NCI-H2029 treated with DMSO at 0.1 percent for 48 hours (cell line): ENCODE measurements around the gene CCDC200.
"Not testable (repeated sequence)": the region's sequence is repeated elsewhere in the genome, so short reads cannot be mapped to it uniquely, and the experiment has no call there.

Experiments used
- DNase-seq: peaks from one replicate; lab custom pipeline; 2025; lab: John Stamatoyannopoulos, UW

Gene CCDC200

DNA sequence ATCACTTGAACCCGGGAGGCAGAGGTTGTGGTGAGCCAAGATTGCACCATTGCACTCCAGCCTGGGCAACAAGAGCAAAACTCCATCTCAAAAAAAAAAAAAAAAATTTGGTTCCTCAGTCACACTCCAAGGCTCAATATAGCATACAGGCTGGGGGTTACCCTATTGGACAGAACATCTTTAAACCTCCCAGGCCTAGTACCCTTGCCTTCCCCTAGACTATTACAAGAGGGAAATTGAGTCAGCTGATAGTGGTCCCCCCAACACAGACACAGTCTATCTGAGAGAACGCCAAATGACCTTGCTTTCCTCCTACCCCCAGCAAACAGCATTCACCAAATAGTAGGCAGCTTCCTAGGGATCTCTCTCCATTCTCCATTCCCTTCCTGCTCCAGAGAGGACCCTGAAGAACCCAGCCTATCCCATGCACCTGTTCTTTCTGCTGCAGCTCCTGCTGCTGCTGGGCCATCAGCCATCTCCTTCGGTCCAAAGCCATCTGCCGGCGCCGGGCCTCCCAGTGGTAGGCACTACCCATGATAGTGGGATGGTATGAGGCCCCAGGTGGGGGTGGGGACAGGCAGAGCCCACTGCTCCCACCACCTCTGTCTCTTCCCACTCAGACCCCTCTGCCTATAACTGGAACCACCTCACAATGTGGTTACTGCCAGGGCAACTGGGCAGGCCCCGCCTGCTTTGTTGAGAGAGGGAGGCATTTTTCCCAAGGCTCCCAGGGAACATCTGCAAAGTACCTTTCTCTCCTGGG is at the start of gene CCDC200:
Gene CCDC200 (minus strand): TSS at position 604 of the 763 bp plus-strand sequence. CDS start 69 bp downstream, at position 535.
- not testable (repeated sequence) for DNase-seq

DNA sequence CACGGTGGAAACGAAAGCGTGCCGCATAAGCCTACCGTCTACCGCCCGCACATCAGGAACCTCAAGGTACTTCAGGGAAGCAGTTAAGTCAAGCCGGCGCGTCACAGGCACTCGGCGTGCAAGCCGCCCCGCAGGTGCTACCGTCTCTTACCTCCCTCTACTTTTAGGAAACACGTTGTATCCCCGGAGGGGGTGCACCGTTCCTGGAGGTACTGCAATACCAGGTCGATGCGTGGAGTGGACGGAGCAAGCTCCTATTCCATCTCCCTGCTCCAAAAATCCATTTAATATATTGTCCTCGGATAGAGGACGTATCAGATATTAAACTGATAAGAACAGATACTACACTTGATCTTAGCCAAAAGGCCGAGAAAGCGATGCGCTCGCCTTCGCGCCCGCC is 44.5 kb upstream of the CCDC200 start:
- DNase-seq, result not testable (repeated sequence)

DNA sequence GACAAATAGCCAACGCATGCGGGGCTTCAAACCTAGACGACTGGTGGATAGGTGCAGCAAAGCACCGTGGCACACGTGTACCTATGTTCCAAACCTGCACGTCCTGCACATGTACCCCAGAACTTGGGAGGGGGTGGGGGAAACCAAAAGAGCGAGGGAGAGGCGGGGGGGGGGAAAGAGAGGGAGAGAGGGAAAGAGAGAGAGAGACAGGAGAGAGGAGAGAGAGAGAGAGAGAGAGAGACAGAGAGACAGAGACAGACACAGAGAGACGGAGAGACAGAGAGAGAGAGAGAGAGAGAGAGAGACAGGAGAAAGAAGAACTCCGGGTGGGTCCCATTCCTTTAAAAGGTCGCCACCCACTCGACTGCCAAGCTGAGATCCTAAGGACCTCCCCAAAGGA is 44.1 kb upstream of the CCDC200 start:
- not testable (repeated sequence) for DNase-seq

DNA sequence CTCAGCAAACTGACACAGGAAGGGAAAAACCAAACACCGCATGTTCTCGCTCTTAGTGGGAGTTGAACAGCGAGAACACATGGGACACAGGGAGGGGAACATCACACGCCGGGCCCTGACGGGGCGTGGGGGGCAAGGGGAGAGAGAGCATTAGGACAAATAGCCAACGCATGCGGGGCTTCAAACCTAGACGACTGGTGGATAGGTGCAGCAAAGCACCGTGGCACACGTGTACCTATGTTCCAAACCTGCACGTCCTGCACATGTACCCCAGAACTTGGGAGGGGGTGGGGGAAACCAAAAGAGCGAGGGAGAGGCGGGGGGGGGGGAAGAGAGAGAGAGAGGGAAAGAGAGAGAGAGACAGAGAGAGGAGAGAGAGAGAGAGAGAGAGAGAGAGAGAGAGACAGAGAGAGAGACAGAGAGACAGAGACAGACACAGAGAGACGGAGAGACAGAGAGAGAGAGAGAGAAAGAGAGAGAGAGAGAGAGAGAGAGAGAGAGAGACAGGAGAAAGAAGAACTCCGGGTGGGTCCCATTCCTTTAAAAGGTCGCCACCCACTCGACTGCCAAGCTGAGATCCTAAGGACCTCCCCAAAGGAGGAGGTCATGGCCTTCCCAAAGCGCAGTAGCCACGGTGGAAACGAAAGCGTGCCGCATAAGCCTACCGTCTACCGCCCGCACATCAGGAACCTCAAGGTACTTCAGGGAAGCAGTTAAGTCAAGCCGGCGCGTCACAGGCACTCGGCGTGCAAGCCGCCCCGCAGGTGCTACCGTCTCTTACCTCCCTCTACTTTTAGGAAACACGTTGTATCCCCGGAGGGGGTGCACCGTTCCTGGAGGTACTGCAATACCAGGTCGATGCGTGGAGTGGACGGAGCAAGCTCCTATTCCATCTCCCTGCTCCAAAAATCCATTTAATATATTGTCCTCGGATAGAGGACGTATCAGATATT is 42.4 kb upstream of the CCDC200 start:
- DNase-seq, result not testable (repeated sequence)

DNA sequence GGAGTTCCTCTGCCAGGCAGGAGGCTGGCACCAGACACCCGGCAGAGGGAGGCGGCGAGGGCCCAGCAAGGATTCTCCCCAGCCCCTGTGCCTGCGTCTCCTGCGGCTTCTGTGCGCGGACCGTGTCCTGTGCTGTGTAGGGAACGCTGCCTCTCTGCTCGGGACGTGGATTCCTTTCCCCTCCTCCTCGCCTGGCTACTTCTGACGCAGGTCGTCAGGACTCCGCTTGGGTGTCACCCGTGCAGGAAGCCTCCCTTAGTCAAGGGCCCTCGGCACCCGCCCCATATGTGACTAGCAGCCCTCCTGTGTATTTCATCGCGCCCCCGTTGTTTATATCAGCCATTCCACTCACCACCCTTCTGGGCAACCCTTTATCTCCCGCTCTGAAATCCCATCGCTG is 18.0 kb upstream of the CCDC200 start:
- DNase-seq, result not testable (repeated sequence)

DNA sequence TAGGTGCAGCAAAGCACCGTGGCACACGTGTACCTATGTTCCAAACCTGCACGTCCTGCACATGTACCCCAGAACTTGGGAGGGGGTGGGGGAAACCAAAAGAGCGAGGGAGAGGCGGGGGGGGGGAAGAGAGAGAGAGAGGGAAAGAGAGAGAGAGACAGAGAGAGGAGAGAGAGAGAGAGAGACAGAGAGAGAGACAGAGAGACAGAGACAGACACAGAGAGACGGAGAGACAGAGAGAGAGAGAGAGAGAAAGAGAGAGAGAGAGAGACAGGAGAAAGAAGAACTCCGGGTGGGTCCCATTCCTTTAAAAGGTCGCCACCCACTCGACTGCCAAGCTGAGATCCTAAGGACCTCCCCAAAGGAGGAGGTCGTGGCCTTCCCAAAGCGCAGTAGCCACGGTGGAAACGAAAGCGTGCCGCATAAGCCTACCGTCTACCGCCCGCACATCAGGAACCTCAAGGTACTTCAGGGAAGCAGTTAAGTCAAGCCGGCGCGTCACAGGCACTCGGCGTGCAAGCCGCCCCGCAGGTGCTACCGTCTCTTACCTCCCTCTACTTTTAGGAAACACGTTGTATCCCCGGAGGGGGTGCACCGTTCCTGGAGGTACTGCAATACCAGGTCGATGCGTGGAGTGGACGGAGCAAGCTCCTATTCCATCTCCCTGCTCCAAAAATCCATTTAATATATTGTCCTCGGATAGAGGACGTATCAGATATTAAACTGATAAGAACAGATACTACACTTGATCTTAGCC is 12.4 kb upstream of the CCDC200 start:
- not testable (repeated sequence) for DNase-seq

DNA sequence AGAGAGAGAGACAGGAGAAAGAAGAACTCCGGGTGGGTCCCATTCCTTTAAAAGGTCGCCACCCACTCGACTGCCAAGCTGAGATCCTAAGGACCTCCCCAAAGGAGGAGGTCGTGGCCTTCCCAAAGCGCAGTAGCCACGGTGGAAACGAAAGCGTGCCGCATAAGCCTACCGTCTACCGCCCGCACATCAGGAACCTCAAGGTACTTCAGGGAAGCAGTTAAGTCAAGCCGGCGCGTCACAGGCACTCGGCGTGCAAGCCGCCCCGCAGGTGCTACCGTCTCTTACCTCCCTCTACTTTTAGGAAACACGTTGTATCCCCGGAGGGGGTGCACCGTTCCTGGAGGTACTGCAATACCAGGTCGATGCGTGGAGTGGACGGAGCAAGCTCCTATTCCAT is 11.2 kb upstream of the CCDC200 start:
- not testable (repeated sequence) for DNase-seq

DNA sequence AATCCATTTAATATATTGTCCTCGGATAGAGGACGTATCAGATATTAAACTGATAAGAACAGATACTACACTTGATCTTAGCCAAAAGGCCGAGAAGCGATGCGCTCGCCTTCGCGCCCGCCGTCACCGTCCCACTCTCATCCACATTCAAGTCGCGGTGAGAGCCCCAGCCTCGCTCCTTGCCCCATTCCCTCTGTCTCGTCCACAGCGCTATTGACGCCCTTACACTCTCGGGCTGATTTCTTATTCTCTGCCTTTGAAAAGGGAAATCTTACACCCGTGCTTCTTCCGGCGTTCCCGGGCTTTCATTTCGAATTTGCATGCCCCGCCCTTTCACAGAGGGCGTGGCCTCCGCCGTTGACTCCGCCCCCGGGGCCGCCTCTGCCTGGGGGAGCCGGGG is 5.5 kb upstream of the CCDC200 start, which contains the start of gene RNU2-1:
Gene RNU2-1 (minus strand): TSS at position 101 of the 400 bp plus-strand sequence.
- not testable (repeated sequence) for DNase-seq

DNA sequence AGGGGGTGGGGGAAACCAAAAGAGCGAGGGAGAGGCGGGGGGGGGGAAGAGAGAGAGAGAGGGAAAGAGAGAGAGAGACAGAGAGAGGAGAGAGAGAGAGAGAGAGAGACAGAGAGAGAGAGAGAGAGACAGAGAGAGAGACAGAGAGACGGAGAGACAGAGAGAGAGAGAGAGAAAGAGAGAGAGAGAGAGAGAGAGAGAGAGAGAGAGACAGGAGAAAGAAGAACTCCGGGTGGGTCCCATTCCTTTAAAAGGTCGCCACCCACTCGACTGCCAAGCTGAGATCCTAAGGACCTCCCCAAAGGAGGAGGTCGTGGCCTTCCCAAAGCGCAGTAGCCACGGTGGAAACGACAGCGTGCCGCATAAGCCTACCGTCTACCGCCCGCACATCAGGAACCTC is 4.8 kb upstream of the CCDC200 start:
- not testable (repeated sequence) for DNase-seq

DNA sequence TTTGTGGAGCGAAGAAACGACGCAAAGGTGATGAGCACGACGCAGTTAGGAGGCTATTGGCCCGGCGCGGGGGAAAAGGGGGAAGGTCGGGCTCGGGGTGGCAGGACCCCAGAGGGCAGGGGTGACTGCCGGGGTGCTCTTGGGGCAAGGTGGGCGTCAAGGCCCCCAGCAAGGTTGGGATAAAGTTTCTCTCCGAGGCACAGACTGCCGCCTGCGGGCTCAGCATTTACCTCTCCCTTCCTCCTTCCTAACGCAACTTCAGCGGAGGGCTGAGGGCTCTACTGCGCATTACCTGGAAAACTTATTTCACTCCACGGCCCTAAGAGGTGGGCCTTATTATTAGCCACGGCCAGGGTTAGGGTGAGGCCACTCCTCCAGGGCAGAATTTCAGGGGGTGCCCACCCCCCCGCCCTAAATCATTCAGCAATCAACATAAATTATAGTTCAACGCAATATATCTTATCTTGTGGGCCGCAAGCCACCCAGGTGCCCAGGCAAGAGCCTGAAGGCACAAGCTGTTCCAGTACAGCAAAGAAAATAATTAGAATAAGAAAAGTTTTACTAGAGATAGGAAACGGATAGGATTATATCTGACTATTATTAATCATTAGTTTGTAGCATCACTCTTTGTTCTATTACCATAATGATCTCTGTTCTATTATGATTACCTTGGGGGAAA is 3.7 kb upstream of the CCDC200 start:
- DNase-seq, result not testable (repeated sequence)

DNA sequence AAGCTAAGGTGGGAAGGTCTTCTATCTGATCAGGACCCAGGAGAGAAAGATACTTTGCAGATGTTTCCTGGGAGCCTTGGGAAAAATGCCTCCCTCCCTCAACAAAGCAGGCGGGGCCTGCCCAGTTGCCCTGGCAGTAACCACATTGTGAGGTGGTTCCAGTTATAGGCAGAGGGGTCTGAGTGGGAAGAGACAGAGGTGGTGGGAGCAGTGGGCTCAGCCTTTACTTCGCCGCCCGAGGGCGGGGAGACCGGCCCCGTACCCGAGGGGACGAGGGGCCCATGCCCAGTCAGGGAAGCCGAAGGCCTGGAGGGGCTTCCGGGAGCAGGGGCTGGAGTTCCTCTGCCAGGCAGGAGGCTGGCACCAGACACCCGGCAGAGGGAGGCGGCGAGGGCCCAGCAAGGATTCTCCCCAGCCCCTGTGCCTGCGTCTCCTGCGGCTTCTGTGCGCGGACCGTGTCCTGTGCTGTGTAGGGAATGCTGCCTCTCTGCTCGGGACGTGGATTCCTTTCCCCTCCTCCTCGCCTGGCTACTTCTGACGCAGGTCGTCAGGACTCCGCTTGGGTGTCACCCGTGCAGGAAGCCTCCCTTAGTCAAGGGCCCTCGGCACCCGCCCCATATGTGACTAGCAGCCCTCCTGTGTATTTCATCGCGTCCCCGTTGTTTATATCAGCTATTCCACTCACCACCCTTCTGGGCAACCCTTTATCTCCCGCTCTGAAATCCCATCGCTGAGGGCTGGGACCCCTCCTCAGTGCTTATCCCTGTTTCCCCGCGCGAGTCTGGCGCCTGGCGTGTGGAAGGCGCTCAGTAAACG is 3.0 kb upstream of the CCDC200 start:
- DNase-seq, result not testable (repeated sequence)

DNA sequence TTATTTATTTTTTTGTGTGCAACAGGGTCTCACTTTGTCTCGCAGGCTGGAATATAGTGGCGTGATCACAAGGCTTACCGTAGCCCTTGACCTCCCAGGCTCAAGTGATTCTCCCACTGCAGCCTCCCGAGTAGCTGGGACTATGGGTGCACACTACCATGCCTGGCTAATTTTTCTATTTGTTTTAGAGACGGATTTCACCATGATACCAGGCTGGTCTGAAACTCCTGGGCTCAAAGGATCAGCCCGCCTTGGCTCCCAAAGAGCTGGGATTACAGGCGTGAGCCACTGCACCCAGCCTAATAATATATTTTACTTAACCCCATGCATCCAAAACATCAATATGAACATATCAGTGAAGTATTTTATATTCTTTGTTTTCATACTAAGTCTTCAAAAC is 2.0 kb downstream of the CCDC200 start:
- no peak for DNase-seq

DNA sequence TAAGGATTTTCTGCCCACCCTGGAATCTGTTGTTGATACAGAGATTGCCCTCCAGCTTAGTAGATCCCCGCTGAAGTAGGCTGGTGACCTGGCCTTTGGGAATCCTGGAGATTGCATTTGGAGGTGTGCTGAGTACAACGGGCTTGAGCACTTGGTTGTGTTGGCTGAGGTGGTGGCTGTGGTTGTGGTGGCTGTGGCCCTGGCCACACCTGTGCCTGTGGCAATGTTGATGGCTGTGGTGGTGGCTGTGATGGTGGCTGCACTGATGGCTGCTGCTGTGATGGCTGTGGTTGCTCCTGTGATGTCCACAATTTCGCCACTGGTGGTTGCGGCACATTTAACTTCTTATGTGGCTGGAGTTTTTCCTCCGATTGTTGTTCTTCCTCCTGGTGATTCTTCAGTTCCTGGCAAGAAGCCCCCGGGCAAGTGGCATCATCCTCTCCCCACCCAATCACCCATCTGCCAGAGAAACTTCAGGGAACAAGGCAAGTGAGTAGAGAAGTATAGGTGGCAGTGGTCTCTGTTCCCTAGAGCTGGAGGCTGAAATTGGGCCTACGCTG is 4.2 kb downstream of the CCDC200 start:
- no peak for DNase-seq

DNA sequence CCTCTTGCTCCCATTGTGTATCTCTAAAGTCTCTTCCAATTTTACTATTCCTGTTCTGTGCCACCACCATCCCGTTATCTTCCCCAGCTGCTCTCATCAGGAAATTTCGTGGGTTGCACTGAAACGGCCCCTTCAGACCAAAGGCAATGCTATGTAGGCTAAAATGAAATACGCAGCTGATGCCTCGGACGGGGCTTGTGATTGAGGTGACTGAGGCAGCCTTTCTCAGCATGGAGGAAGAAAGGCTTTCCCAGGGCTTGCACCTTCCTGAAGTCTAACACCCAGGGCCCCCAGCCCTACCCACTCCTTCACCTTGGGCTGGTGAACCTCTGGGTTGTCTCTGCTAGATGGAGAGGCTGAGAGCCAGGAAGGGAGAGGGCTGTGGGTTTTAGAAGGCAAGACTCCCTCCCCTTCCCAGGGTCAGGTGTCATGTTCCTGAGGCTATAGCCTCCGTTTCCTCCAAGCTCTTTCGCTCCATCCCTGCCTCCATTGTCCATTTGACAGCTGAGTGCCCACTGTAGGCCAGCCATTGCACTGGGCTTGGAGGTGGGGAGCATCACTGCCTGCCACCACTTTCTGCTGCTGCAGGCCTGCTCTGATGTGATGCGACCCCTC is 7.8 kb downstream of the CCDC200 start:
- no peak for DNase-seq

DNA sequence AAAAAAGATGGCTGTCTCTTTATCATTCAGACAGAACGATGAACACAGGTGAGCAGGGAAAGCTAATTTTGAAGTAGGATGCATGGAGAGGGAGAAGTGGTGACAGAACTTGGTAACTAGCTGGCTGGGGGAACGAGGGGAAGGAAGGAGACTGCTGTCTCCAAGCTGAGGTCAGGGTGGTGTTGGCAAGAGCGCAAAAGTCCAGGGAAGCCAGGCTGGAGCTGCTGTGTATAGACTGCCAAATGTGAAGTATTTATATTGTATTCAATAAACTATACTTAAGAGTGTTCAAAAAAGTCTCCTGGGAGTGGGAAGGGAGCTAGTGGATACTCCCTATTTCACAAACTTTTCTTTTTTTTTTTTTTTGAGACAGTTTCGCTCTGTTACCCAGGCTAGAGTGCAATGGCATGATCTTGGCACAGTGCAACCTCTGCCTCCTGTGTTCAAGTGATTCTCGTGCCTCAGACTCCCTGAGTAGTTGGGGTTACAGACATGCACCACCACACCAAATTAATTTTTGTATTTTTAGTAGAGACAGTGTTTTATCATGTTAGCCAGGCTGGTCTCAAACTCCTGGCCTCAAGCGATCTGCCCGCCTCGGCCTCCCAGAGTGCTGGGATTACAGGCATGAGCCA is 8.6 kb downstream of the CCDC200 start:
- no peak for DNase-seq

DNA sequence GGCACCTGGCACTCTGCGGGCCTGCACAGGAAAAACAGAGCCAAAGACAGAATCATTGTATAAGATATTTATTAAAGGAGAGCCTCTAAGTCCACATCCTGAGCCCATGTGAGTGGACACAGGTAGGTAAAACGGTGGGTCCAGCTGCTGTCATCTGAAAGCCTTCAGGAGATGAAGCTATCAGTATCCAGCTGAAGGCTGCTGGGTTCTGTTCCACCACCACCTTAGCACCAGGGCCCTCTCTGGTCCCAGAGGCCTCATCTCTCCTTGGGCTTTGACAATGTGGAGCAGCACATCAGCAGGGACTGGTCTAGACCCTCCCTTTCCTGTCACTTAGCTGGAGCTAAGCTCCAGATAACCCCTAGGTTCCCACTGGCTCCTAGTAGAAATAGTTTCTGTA is 9.4 kb downstream of the CCDC200 start:
- no peak for DNase-seq

DNA sequence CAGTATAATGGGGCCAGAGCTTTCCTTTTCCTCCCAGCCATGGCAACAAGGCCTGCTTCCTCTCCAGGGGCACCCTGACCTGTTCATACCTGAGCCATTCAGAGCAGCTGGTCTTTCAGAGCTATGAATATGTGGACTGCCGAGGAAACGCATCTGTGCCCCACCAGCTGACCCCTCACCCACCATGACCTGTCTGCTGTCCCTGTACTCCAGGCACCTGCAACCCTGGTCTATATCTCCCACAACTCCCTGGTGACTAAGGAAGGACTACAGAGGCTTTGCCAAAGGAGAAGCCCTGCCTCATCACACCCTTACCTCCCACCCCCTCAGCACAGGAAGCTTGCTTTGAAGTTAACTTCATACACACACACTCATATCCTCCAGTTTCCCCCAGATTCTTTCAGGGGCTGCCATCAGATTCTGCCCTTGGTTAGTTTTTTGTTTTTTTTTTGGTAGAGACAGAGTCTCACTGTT is 10.8 kb downstream of the CCDC200 start:
- DNase-seq, result no peak

DNA sequence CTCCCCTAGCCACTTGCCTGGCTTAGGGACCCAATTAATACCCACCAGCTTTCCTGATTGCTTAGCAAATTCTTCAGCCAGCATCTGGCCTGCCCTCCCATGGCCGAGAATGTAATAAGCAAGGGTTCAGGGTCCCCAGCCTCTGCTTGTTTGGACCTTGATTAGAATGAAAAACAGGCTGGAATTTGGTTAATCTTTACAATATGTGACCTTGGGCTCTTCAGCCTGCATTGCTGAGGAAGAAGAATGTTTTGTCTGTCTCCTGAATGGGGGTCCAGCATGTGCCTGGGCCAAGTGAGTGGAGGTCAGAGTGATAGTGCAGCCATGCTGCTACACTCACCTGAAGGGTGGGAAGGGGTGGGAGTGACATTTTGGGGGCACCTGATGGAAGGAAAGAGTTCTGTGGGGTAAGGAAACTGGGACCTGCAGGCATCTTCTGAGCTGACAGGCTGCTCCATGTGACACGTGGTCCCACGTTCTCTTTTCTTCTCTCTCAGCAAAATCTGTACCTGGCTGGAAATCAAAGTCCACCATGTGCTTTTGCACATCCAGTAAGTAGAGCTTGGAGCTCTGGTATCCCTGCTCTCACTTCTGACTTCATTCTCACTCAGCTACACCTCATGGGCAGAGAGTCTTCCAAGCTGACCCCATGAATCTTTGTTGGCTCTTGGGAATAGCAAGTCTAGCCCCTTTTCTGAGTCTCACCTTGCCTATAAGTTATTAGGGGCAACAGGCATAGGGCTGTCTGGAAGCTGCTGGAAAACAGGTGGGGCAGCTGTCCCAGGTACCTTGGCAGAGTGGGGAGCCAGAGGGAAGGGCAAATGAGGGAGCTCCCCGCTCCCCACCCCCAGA is 11.4 kb downstream of the CCDC200 start:
- DNase-seq, result no peak
